Activated naive CD8-positive, alpha-beta T cell treated with anti-CD3 and anti-CD28 coated beads, Interleukin-2, amount 50 U/mL, for 24 hours (primary cell): ENCODE results near the gene SEC22B.
A peak's percentile ranks its signal among the peaks of the same experiment; 100 is the strongest.
"Not testable (repeated sequence)": the region's sequence is repeated elsewhere in the genome, so short reads cannot be mapped to it uniquely, and the experiment has no call there.

ENCODE experiments used
- ATAC-seq: fragments of 150-1000 bp; cut with Tn5 transposase; one replicate; pipeline ENCODE4 v1.10.0; 2021
- DNase-seq: peaks from one replicate; pipeline ENCODE4 v3.0.0; 2021
- H3K27ac Mint-ChIP-seq: one replicate; pipeline ENCODE4 v1.8.0; 2021; ENCODE audit warnings: mild to moderate bottlenecking, mixed read lengths
- H3K27me3 Mint-ChIP-seq: one replicate; pipeline ENCODE4 v1.8.0; 2021; ENCODE audit warnings: mixed read lengths
- H3K36me3 Mint-ChIP-seq: one replicate; pipeline ENCODE4 v1.8.0; 2021; ENCODE audit warnings: low read depth, mixed read lengths
- H3K4me1 Mint-ChIP-seq: one replicate; pipeline ENCODE4 v1.8.0; 2021; ENCODE audit warnings: mixed read lengths
- H3K4me3 Mint-ChIP-seq: one replicate; pipeline ENCODE4 v1.8.0; 2021; ENCODE audit warnings: mild to moderate bottlenecking, moderate library complexity, mixed read lengths
- H3K9me3 Mint-ChIP-seq: one replicate; pipeline ENCODE4 v1.8.0; 2021; ENCODE audit warnings: mixed read lengths

SEC22B gene

DNA sequence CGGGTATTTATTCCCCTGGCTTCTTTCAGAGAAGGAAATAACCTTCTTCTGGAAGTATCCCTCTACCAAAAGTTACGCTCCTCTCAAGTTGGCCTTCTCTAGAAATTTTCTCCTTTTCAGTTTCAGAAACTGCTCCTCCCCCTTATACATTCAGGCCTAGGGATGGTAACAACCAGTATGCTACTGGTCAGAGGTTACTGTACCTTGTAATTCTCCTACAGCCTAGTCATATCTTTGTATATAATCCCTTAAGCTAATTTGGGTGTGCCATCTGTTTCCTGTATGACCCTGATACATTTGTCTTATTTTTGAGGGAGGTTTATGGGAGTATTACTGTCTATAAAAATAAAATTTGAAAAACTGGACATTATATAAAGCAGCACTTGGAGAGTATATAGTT is 14.3 kb downstream of the SEC22B start:
- not testable (repeated sequence) for H3K9me3 Mint-ChIP-seq, H3K4me1 Mint-ChIP-seq, DNase-seq, ATAC-seq, H3K4me3 Mint-ChIP-seq, H3K27me3 Mint-ChIP-seq, H3K36me3 Mint-ChIP-seq, H3K27ac Mint-ChIP-seq

DNA sequence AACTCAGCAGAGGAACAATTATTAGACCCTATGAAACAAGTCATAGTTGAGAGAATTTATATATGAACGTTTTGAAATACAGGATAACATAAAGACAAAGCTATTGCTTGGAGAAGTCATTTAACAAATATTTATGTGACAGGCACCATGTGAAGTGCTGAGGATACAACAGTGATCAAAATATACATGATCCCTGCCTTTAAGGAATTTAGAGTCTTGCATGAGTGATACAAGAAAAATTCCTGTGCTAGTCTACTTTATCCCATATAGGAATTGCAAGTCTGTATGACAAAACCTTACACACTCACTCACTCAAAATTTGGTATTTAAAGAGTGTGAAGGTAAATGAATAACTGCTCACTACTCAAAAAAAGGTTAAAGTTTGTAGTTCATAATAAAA is 17.8 kb downstream of the SEC22B start:
- not testable (repeated sequence) for H3K4me3 Mint-ChIP-seq, H3K36me3 Mint-ChIP-seq, H3K27ac Mint-ChIP-seq, ATAC-seq, H3K9me3 Mint-ChIP-seq, DNase-seq, H3K4me1 Mint-ChIP-seq, H3K27me3 Mint-ChIP-seq

DNA sequence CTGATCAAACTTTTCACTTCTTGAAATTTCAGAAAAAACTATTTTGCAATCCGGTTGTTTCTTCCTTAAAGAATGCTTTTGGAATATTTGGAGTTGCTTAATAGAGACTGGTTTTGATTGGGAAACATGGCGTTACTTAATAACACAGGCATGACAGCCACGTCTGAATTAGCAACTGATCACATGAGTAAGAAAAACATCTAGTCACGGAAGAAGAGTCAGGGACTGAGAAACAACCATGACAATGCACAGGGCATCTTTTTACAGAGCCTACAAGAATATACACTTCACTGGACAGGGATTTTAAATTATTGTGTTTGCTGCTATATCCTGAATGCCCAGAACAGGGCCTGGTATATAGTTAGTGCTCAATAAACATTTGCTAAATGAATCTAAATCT is 18.2 kb downstream of the SEC22B start:
- not testable (repeated sequence) for H3K27me3 Mint-ChIP-seq, DNase-seq, H3K4me3 Mint-ChIP-seq, H3K36me3 Mint-ChIP-seq, H3K9me3 Mint-ChIP-seq, H3K4me1 Mint-ChIP-seq, ATAC-seq, H3K27ac Mint-ChIP-seq

DNA sequence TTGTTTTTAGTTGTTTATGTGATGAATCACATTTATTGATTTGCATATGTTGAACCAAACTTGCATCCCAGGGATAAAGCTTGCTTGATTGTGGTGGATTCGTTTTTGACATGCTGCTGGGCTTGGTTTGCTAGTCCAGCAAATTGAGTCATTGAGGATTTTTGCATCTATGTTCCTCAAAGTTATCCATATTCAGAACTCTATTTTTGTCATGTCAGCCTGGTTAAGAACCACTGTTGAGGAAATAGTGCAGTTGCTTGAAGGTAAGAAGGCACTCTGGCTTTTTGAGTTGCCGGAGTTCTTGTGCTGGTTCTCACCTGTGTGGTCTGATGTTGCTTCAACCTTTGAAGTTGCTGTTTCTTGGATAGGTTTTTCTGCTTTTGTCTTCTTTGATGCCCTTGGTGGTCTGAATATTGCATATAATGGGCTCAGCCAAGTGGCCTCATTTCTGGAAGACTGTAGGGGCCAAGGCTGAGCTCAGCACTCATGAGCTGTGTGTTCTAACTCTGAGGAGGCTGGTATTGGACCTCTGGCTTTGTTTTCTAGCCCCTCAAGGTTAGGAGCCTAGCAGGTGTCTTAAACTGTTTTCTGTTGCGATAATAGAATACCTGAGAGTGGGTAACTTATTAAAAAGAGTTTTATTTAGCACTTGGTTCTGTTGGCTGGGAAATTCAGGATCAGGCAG is 26.0 kb downstream of the SEC22B start:
- H3K27ac Mint-ChIP-seq, H3K4me1 Mint-ChIP-seq, ATAC-seq: not testable (repeated sequence)

DNA sequence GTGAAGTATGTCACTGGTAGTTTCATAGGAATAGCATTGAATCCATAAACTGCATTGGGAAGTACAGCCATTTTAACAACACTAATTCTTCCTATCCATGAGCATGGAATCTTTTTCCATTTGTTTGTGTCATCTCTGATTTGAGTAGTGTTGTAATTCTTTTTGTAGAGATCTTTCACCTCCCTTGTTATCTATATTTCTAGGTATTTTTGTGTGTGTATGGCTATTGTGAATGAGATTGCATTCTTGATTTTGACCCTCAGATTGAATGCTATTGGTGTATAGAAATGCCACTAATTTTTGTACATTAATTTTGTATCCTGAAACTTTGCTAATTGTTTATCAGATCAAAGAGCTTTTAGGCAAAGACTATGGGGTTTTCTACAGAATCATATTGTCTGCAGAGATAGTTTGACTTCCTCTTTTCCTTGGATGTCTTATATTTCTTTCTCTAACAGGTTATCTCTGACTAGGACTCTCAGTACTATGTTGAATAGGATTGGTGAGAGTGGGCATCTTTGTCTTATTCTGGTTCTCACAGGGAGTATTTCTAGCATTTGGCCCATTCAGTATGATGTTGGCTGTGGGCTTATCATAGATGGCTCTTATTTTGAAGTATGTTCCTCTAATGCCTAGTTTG is 26.8 kb downstream of the SEC22B start:
- H3K4me1 Mint-ChIP-seq, ATAC-seq, H3K9me3 Mint-ChIP-seq, H3K36me3 Mint-ChIP-seq, H3K27me3 Mint-ChIP-seq, DNase-seq, H3K4me3 Mint-ChIP-seq, H3K27ac Mint-ChIP-seq: not testable (repeated sequence)

More for the DNA sequence above, 26.0 kb downstream of the SEC22B start:
- H3K9me3 Mint-ChIP-seq, H3K27me3 Mint-ChIP-seq, H3K36me3 Mint-ChIP-seq, DNase-seq, H3K4me3 Mint-ChIP-seq: not testable (repeated sequence)

DNA sequence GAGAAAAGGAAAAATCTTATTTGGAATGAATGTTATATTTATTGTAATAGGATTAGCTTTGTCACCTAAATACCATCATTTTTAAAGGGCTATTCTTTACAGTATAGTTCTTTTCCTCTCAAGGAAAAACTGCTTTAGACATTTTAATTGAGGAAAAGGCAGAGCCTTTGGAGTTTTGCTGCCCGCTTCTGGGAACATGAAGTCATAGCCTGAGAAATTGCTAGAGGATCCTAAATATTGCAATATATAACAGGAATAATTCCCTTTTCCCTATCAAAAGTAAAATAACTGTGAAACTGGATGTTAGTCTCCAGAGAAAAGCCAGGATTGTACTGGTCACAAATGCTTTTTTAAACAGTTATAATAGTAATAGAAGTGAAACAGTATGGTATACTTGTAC is 30.5 kb downstream of the SEC22B start:
- ATAC-seq, H3K27ac Mint-ChIP-seq, H3K9me3 Mint-ChIP-seq, DNase-seq, H3K27me3 Mint-ChIP-seq, H3K4me3 Mint-ChIP-seq, H3K36me3 Mint-ChIP-seq: not testable (repeated sequence)
- H3K4me1 Mint-ChIP-seq: peaks cover 33% of the 10 kb centered on the region

DNA sequence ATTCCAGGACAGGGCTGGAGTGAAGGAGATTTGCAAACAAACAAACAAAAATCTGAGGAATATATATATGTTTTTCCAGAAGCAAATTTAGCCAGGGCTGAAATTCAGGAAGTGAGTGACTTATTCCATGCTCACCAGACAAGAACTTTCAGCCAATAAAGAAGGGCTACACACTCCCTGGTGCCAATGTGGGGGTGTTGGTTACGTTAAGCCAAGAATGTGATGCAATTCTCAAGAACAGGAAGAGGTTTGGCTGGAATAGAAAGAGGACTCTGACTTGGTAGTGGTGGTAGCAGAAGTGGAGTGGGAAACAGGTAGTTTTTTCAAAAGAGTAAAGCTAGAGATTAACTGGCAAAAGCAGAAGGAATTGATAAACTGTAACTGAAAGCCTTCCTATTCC is 31.7 kb downstream of the SEC22B start:
- H3K4me3 Mint-ChIP-seq, H3K27ac Mint-ChIP-seq, H3K36me3 Mint-ChIP-seq, DNase-seq, H3K27me3 Mint-ChIP-seq, H3K9me3 Mint-ChIP-seq, ATAC-seq: not testable (repeated sequence)
- peaks cover 32% of the 10 kb centered on the region for H3K4me1 Mint-ChIP-seq

DNA sequence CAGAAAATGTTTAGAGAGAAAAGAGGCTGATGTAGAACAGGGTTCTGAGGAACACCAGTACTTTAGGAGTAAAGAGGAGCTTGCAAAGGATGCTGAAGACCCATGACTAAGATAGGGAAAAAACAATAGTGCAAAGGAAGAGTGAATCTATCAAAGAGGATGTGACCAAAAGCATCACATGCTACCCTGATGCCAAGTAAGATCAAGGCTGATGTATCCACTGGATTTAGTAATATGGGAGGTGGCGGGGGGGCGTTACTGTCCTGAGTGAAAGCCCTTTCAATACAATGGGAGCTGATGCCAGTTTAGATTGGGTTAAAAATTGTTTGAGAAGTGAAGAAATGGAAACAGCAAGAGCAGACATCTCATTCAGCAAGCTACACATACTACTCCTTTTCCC is 32.2 kb downstream of the SEC22B start:
- H3K4me3 Mint-ChIP-seq, H3K27ac Mint-ChIP-seq, H3K9me3 Mint-ChIP-seq, DNase-seq, H3K27me3 Mint-ChIP-seq, H3K36me3 Mint-ChIP-seq, ATAC-seq: not testable (repeated sequence)
- peaks cover 32% of the 10 kb centered on the region for H3K4me1 Mint-ChIP-seq

DNA sequence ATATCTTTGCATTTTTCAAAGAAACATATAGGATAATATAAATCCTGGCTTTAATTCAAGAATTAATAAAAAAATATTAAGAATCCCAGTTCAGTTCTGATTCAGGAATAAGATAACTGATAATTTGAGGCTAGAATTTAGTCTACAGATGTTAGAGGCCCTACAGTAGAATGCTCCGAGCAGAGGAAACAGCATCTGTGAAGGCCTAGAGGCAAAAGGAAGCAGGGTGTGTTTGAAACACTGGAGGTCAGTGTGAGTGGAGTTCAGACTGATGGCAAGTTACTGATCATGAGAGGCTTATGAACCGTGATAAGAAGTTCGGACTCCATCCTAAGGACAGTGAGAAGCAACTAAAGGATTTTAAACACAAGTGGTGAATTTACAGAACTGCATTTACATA is 33.0 kb downstream of the SEC22B start:
- not testable (repeated sequence) for H3K36me3 Mint-ChIP-seq, H3K9me3 Mint-ChIP-seq, H3K4me3 Mint-ChIP-seq, ATAC-seq, H3K27ac Mint-ChIP-seq, DNase-seq, H3K27me3 Mint-ChIP-seq
- peaks cover 32% of the 10 kb centered on the region for H3K4me1 Mint-ChIP-seq

DNA sequence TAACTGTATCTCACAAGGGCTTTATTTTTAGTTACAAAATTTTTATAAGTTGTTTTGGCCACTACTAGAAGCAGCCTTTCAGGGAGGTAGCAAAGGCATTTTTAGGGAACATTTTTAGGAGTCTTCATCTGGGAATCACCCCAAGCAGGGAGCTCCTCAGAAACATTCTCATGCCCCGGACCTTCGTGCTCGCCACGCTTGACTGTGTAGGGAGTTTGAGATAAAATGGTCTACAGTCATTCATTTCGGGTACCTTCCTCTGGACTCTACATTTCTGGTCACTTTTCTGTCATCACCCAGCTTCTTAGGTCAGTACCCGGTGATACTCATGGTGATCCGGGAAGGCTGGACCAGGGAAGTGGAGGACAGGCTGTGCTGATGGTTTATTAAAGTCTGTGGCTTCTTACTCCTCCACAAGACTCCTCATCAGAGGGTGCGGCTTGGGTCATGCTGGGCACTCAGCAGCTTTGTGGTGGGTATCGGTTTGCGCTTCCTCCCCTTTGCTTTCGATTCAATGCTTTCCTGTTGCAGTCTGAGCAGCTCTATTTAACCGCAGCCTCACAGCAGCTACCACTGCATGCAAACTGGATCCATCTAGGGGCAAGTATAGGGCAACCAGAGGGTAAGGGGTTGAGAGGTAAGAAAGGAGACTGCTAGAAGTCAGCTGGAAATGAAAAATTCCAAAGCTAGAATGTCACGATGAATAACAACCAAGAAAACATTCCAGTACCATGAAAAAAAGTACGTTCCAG is 33.6 kb downstream of the SEC22B start:
- Mint-ChIP-seq H3K4me1 (peaks cover 32% of the 10 kb centered on the region), H3K4me3 (peak overlapping the region; percentile 49)
- not testable (repeated sequence) for H3K9me3 Mint-ChIP-seq, H3K27ac Mint-ChIP-seq, H3K36me3 Mint-ChIP-seq, H3K27me3 Mint-ChIP-seq
- DNase-seq (peak; percentile 57), ATAC-seq (peak; percentile 94)

DNA sequence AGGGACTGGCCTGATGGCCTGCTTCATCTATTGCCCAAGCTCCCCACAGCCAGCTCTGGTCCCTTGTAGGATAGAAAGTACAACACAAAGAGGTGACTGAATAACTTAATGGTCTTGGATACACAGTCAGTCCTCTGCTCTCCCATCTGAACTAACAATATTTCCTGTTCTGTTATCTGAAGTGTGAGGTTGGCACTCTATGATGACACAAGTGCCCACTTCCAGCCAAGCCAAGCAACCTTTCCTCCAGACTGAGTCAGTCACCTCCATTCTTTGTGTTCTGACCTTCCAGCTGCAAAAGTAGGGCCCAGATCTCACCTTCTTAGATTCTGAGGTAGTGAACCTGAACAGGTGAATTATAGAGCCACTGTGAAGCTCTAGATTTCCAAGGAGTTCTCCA is 34.5 kb downstream of the SEC22B start:
- H3K4me1 Mint-ChIP-seq: peaks cover 34% of the 10 kb centered on the region
- not testable (repeated sequence) for H3K9me3 Mint-ChIP-seq, H3K36me3 Mint-ChIP-seq, H3K27ac Mint-ChIP-seq, H3K4me3 Mint-ChIP-seq, H3K27me3 Mint-ChIP-seq, DNase-seq
- ATAC-seq: peak; percentile 31

DNA sequence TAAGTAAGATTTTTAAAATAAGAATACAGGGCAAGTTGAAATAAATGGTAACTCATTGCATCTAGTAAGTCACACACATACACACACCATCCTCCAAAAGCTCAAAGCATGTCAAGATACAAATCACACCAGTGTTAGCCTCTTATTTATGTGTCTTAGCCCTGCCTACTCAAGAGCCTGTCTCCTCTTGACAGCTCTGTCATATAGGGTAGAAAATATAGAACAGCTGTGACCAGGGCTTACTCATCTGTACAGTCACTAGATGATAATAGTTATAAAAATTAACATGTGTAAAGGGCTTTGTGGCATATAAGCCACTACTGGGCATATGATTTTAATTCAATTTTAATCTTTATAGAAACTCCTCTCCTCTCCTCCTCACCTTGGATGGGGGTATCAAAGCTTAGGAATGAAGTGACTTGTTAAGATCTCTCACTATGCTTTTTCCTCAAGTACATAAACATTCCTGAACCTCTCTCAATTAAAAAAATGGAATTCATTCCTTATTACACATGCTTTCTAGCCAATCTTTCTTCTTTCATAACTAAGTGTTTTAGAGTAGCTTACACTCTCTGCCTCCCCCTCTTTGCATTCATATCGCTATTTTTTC is 35.6 kb downstream of the SEC22B start:
- not testable (repeated sequence) for H3K36me3 Mint-ChIP-seq, DNase-seq, H3K9me3 Mint-ChIP-seq, H3K4me3 Mint-ChIP-seq, H3K27me3 Mint-ChIP-seq, H3K27ac Mint-ChIP-seq
- peak; percentile 50 for ATAC-seq
- peaks cover 37% of the 10 kb centered on the region for H3K4me1 Mint-ChIP-seq

DNA sequence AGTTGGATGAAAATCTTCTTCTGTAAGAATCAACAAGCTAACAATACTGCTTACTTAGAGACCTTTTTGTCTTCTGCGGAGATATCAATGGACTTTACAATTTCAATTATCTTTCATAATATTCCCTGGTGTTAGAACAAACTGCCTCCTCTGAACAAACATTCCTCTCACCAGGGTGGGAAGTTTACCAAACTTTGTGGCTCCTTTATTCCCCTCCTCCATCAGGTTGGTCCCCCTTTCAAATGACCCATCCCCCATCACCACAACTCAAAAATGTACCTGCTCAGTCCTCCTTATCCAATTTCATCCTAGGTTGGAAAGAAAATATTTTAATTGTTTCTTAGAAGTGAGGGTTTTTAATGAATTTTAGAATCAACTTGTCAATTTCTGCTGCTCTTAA is 40.2 kb downstream of the SEC22B start:
- not testable (repeated sequence) for ATAC-seq, DNase-seq, H3K9me3 Mint-ChIP-seq, H3K4me3 Mint-ChIP-seq, H3K27me3 Mint-ChIP-seq, H3K4me1 Mint-ChIP-seq, H3K27ac Mint-ChIP-seq, H3K36me3 Mint-ChIP-seq

DNA sequence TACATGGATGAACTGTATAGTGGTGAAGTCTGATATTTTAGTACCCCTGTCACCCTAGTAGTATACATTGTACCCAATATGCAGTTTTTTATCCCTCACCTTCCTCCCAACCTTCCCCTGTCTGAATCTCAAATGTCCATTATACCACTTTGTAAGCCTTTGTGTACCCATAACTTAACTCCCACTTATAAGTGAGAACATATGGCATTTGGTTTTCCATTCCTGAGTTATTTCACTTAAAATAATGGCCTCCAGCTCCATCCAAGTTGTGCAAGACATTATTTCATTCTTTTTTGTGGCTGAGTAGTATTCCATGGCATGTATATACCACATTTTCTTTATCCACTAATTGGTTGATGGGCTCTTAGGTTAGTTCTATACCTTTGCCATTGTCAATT is 42.4 kb downstream of the SEC22B start:
- H3K9me3 Mint-ChIP-seq, H3K36me3 Mint-ChIP-seq, ATAC-seq, DNase-seq, H3K27ac Mint-ChIP-seq, H3K27me3 Mint-ChIP-seq, H3K4me3 Mint-ChIP-seq, H3K4me1 Mint-ChIP-seq: not testable (repeated sequence)
